Fibroblast of pulmonary artery (primary cell): ENCODE results near the gene STN1.

ENCODE experiments used
- DNase-seq: peaks from one replicate; pipeline ENCODE4 v3.0.0-alpha.2; 2010; ENCODE audit warnings: low read depth
- H3K4me3 ChIP-seq: replicated peaks from 2 replicates; pipeline ENCODE4 v1.5.1; 2011; ENCODE audit warnings: low read depth, mild to moderate bottlenecking, control low read depth, low read length, moderate library complexity
- TF ChIP-seq, protein P1 (sequence below): IDR thresholded peaks from 2 replicates; pipeline ENCODE4 v1.5.1; 2011; ENCODE audit warnings: mild to moderate bottlenecking, control low read depth, low read length, inconsistent platforms; ENCODE audit errors: missing control alignments

The STN1 gene

DNA sequence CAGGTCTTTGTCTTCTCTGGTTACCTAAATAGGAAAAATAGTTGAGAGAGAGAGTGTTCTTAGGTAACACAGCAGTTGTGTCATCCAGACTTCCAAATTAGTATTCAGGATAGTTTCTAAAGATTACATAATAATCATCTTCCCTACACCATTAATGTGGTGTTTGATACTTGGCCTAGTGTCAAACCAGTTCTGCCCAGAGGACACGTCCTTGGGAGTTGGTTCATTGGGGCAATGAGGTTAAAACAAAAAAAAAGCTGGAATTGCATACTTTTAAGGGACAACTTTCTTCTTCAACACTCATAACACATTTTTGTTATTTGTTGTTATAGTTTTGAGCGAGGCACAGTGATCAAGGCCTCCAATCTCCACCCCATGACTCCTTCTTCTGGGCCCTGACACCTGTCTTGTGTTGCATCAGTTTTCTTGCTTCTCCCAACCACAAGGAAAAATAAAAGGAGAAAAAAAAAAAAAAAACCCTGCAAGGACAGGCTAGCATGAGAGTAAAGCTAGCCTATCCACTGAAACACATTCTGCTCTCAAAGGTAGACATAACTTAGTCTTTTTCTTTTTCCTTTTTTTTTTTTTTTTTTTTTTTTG is 28.8 kb downstream of the STN1 start:
- TF ChIP-seq, protein P1, sequence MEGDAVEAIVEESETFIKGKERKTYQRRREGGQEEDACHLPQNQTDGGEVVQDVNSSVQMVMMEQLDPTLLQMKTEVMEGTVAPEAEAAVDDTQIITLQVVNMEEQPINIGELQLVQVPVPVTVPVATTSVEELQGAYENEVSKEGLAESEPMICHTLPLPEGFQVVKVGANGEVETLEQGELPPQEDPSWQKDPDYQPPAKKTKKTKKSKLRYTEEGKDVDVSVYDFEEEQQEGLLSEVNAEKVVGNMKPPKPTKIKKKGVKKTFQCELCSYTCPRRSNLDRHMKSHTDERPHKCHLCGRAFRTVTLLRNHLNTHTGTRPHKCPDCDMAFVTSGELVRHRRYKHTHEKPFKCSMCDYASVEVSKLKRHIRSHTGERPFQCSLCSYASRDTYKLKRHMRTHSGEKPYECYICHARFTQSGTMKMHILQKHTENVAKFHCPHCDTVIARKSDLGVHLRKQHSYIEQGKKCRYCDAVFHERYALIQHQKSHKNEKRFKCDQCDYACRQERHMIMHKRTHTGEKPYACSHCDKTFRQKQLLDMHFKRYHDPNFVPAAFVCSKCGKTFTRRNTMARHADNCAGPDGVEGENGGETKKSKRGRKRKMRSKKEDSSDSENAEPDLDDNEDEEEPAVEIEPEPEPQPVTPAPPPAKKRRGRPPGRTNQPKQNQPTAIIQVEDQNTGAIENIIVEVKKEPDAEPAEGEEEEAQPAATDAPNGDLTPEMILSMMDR: no peak
- no peak for DNase-seq
- no peak overlapping the region for H3K4me3 ChIP-seq

DNA sequence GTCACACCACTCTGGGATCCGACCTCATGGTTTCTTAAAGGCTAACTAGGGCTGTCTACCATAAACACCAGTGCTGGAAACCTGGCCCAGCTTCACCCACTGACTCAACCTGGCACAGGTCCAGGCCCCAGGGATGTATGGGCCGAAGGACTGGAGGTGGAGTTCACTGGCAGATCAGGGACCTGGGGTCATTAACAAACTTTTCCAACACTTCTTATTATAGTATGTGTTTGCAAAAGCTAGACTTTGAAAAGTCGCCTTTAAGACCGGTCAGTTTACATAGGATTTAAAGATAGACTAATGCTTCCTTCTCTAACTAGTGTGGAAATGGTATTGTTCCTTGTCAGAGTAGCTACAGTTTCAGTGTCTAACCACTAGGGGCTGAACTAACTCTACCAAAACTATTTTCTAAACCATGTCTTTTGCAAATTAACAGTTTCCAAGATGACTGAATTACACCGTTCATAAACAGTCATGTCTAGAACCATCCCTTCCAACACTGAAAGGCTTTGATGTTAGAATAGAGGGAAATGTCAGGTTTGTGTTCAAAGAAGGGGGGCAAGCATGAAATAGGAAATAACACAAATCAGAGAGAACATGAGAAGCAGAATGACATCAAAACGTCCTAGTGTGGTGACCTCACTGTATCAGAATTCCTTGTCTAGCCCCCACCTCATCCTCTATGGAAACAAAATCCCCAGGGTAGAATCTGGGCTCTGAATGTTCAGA is 29.7 kb downstream of the STN1 start:
- H3K4me3 ChIP-seq: no peak overlapping the region
- peak; percentile 86 for DNase-seq

GRCh38 chr10:103885617-103886016 is 32.4 kb downstream of the STN1 start:
- TF ChIP-seq, protein P1: no peak
- DNase-seq: peak; percentile 43
- no peak overlapping the region for H3K4me3 ChIP-seq

More for the DNA sequence above, 29.7 kb downstream of the STN1 start:
- TF ChIP-seq, protein P1: peak; percentile 86

GRCh38 chr10:103884681-103885139 is 33.3 kb downstream of the STN1 start:
- TF ChIP-seq, protein P1: peak; percentile 85
- peak; percentile 72 for DNase-seq

GRCh38 chr10:103882285-103883007 is 35.5 kb downstream of the STN1 start:
- H3K4me3 ChIP-seq: no peak overlapping the region
- DNase-seq: no peak
- TF ChIP-seq, protein P1: no peak

More at GRCh38 chr10:103884681-103885139, 33.3 kb downstream of the STN1 start:
- no peak overlapping the region for H3K4me3 ChIP-seq

DNA sequence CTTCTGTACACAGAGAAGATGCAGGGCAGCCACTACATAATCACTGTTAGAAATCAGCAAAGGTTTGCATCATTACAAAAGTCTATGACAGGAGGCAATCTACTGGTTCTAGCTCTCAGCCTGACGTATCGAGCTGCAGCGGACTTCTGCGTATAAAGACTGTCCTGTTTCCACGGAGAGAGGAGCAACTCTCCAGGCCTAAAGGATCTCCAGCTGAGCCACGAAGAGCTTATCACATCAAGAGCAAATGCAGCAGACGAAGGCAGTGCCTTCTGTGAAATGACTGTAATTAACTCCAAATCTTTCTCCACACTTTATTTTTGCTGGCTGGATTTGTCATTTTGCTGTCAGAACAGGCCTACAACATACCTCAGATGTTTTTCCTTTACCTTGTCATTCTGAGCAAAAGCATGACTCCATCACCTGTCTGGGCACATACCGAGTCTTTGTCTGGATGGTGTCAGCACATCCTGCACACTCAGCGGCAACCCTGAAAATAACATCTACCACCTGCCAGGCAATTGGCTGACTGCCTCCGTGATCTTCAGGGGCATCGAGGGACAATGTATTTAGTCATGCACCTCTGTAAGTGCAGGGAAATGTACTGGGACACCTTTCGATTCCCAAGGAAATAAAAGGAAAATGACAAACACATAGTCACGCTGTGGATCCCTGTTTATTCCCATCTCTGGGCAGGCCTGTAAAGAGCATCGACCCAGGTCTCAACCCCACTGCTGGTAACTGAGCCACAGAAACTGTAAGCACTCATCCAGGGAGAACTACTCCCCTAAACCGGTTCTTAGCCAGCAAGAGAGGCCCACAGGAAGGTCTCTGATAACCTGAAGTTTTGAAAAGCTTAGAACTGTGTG is 36.3 kb downstream of the STN1 start:
- no peak for DNase-seq
- no peak overlapping the region for H3K4me3 ChIP-seq
- TF ChIP-seq, protein P1: no peak
